Tongue (tissue), 2 donors: ENCODE measurements around the gene CATSPERB. TPM values are rescaled to one million over a fixed set of nuclear protein-coding genes. Genes with fewer than 3 reads are reported as not detected.
A peak's percentile ranks its signal among the peaks of the same experiment; 100 is the strongest.
"Not testable (repeated sequence)": the region's sequence is repeated elsewhere in the genome, so short reads cannot be mapped to it uniquely, and the experiment has no call there.

Experiments
- DNase-seq: peaks from one replicate; pipeline ENCODE4 v3.0.0-alpha.2; 2015
- total RNA-seq: library from RNA; depleted of rRNA; stranded (reverse); fragments of >200 nt; gene quantifications from one replicate; pipeline ENCODE4 v1.2.3, GENCODE V29; 2014

The CATSPERB gene
- total RNA-seq, 1 donor from 2014 or later, result 5.7 TPM

DNA sequence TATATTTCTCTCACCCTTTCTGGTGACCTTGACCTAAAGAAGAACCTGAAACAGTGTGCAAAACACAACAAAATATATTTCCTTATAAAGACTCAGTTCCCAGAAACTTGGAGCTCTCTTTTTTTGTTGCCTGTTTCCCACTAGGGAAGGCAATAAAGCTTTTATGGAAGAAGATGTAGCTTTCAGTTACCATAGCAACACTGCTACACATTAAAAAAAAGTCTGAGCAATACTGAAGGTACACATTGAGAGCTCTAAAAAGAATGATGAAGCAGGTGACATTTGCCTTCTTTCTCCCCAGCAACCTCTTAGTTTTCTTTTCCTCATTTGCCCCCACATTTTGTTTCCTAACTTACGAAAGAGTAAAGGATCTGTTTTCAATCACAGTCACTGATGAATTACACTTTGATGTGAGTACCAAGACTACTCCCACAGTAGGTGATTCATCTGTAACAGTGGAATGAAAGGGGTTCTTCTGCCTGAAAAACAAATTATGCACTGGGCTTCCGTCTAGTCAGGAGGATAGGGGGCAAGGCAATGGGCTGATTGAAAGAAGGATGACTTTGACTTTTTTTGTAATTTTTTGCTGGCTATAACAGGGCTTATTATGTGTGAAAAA, 1.1 kb upstream of the CATSPERB start:
- DNase-seq, result peak; percentile 10

DNA sequence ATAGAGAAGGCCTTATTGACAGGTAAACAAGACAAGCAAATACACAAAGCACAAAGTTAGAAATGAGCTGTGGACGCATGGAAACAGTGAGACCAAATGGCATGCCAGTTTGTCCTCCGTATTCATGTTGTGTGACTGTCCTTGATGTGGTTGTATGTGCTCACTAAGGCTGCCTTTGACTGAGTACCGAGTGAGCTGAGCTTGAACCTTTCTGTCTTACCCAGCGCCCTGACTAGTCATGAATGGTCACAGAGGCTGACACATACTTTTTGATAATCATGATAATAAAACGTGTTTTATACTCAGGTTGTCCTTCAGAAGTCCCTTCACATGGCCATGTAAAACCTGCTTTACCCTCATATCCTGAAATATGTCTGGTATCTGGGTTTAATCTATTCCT, 553 bp upstream of the CATSPERB start:
- DNase-seq, result no peak

DNA sequence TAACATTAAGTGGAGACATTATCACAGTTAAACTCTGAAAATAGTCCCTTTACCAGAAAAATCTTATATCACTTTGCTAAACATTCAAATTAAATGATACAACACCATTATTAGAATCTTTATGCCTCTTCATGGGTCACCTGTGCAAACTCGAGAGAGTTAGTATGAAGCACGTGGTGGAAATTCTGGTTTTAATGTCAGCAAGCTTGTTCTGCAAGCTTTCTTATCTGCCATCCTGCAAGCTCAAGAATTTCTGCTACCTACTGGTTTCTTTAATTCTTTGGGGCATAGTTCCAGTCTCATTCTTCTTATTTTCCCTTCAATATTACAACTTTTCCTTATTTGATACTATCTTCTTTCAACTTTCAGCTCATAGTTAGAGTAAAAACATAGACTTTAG, 868 bp downstream of the CATSPERB start:
- DNase-seq, result no peak

DNA sequence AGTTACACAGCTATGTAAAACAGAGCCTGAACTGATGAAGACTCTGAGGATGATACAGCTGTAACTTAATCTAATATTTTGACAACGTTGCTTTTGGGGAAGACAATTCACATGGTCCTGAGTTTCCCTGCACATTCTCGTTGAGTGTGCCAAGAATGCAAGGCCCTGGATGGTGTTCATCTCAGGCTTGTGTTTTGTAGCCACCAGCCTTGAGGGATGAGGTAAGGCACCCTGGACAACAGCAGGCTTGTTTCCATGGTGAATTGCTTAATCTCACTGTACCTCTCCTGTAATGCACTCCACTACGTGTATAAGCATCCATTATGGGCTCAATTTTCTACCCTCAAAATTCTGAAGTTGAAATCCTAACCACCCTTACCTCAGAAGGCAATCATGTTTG, 2.1 kb downstream of the CATSPERB start:
- no peak for DNase-seq

DNA sequence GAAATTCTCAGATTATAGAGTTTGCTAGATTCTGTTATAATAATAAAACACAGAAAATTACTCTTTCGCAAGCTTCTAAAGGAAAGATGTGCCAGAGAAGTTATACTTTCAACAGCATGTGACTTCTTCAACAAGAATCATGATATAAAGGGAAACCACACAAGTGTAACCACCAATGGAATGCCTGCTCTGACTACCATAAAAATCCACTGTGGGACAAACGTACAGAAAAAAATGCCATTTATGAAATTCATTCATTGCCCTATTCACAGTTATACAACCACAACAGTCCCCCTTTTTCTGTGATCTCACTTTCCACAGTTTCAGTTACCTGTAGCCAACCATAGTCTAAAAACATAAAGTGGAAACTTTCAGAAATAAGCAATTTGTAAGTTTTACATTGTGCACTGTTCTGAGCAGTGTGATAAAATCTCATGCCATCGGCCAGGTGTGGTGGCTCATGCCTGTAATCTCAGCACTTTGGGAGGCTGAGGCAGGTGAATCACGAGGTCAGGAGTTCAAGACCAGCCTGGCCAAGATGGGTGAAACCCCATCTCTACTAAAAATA, 3.2 kb downstream of the CATSPERB start:
- DNase-seq, result no peak

DNA sequence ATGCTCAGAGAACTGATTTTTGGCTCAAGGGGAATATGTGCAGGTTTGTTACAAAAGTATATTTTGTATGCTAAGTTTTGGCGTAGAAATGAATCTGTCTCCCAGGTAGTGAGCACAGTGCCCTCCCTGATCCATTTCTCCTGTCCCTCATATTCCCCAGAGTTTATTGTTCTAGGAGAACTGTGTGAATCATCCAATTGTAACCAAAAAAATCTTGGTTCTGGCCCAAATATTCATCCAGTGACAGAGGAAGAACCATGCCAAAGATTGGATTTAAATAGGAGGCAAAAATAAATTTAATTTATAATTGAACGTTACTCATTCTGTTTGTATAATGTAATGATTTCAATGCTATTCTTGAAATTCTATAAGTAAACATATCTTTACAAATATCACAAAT, 4.8 kb downstream of the CATSPERB start:
- no peak for DNase-seq

DNA sequence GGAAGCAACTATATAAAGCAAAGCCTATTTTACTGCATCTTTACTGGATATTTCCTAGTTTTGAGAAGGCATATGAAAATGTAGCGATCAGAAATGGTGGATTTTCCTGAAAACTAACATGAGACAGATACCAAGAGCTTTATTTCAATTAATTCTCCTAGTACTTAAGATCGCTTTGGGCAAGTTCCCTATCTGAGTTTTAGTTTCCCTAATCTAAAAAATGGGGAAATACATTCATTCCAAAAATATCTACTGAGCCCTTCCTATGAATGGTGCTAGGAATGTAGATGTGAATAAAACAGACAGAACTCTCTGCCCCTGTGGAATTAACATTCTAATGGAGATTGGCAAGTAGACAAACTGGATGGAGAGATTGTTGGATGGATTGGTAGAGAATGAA, 8.4 kb downstream of the CATSPERB start:
- DNase-seq, result no peak

DNA sequence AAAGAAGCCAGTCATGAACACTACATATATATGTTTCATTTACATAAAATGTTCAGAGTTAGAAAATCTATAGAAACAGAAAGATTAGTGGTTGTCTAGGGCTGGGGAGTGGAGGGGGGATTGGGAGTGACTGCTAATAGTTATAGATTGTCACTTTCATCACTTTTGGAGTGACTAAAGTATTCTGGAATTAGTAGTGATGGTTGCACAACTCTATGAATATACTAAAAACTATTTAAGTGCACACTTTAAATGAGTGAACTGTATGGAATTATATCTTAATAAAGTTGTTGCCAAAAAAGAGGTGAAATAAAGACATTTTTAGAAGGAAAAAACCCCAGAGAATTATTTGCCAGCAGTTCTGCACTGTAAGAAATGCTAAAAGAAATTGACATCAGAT, 9.5 kb downstream of the CATSPERB start:
- no peak for DNase-seq

DNA sequence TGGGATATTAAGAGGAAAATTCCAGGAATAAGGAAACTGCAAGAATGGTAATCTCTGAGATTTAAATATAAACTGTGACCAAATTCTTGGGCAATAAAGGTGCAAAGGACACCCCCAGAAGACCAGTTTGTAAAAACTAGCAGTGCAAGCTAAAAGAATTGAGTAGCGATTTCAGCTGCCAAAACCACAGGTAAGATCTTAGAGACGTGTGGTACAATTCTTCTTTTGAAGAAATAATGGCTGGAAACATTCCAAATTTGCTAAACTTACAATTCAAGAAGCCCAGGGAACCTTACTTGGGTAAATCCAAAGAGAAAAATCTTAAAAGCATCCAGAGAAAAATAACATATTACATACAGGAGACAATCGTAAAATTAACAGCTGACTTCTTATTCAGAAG, 12.0 kb downstream of the CATSPERB start:
- no peak for DNase-seq

DNA sequence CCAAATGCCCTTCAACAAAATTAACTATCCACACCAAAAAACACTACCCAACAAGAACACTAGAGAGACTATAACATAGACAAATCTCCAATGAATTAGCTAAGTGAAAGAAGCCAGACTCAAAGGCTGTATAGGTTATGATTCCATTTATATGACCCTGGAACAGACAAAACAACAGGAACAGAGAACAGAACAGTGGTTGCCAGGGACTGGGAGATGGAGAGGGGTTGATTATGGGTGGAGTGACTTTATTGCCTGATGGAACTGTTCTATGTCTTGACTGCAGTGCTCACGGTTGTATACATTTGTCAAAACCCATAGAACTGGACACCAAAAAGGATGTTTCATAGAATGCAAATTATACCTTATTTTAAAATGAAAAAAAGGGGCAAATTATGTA, 14.9 kb downstream of the CATSPERB start:
- DNase-seq, result no peak

DNA sequence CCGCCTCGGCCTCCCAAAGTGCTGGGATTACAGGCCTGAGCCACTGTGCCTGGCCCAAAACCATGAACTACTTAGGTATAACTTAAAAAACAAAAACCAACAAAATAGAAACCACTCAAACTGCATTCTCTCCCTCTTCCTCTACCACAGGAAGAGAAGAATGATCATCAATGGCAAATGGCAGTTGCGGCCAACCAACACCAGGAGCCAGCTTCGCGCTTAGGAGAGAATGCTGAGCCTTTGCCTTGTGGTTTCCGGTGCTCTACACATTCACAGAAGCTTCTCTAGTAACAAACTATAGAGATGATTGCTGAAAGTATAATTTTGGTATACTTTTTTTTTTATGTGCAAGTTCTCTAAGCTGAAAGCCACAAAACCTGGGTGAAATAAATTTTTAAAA, 17.1 kb downstream of the CATSPERB start:
- no peak for DNase-seq

DNA sequence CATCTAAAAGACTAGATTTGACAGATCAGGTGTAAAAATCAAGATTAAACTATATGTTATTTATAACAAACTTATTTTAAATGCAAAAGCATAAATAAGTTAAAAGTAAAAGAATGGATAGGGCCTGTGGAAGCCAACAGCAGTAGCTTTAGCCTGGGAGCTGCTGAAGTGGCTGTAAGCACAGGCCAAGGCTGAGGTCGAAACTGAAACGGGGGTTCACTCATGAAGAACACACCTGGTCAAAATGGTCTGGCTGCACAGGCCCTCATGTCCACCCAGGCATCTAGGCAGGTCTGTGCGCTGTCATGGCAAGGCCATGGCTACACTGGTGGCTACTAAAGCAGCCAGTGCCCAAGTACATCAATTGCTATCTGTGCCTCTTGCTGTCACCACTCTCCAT, 23.1 kb downstream of the CATSPERB start:
- no peak for DNase-seq

DNA sequence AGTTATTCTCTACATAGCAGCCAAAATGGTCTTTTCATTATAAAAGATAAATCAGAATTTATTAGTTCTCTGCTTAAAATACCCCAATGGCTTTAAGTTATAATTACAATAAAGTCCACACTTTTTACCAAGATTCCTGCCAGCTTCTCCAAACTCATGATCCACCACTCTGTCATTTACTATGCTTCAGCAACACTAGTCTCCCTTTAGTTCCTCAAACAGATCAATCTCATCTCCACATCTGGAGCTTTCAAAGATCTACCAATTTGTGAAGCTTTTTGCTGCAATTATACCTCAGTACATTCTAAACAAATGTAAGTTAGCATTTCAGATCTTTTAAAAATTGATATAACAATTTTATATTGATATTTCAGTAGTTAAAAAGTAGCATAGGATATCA, 24.9 kb downstream of the CATSPERB start:
- no peak for DNase-seq

DNA sequence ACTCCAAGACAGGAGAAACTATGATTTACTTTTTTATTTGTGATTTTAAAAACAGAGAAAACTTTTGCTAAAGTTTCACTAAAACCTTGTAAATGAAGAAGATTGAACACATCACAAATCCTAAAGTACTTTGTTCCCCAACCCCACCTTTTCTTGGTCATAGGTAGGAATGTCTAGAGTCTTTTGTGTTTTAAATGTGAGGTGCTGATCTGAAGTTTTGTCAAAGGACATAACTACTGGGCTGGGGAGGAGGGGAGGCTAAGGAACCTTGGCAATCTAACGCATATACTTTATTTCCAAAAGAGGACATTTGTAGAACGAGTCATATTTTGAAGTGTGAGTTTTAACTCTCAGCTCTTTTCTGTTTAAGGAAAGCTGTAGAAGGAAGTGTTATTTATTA, 37.2 kb downstream of the CATSPERB start:
- DNase-seq, result no peak

DNA sequence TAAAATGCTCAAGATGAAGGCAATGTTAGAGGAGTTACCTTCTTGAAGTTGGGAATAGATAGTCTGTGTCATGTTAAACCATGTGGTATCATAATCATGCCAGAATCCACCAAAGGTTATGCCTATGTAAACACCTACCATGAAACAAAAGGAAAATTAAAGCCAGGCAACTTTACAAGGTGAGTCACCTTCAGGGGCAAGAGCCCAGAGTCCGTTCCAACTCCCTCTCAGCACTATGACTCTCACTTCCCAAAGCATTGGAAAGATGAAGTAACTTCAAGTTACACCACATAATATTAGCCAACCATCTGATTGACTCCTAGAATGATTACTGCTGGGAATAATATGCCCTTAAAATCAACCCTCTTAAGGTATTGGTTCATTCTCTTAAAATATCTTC, 38.5 kb downstream of the CATSPERB start:
- no peak for DNase-seq

DNA sequence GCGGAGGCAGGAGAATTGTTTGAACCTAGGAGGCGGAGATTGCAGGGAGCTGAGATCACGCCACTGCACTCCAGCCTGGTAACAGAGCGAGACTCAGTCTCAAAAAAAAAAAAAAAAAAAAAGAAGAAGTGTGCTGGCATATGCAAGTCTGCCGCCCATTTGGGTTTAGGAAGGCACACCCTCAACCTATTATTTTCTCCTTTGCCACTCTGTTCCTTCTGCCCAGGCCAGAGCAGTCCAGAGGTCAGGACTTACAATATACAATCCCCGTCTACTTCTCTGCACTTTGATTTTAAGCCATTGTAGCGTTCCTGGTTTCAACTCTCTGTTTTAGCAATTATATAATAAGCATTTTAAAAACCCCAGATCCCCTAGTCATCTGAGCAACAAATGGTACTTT, 39.8 kb downstream of the CATSPERB start:
- DNase-seq, result no peak

DNA sequence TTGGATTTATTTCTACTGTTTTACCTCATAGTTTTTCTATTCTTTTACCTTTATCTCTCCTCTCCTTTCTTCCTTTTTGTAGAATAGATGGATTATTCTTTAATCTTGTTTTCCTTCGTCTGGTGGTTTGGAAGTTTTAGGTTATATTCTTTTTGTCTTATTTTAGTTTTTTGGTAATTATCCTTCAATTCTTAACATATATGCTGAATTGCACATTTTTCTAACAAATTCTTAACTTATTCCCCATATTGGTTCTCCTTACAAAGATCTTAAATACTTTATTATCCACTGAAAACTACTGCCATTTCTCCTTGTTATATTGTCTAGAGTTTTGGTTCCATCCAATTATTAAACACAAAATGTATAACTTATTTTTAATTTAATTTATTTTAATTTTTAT, 42.3 kb downstream of the CATSPERB start:
- DNase-seq, result no peak

DNA sequence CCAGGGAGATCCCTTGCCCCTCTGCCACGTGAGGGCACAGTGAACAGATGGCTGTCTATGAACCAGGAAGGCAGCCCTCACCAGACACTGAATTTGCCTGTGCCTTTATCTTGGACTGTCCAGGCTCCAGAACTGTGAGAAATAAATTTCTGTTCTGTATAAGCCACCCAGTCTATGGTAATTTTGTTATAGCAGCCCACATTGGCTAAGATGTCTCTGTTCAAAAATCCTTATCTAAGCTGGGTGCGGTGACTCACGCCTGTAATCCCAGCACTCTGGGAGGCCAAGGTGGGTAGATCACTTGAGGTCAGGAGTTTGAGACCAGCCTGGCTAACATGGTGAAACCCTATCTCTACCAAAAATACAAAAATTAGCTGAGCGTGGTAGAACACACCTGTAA, 44.5 kb downstream of the CATSPERB start:
- DNase-seq, result not testable (repeated sequence)

DNA sequence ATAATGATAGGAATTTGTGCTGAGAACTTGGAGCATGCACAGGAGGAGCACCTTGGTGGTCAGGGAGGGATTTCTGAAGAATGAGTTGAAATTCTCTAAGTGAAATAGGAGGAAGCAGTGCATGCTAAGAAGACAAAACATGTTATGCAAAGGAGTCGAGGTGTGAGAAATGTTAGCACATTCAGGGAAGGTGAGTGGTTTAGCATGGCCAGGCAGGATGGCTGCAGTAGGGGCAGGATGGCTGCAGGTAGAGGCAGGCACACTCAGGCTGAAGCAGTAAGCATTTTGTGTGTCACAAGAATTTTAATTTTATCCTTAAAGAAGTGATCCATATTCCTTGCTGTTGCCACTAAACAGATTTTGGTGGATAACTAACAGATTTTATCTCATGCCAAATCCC, 46.3 kb downstream of the CATSPERB start:
- no peak for DNase-seq

DNA sequence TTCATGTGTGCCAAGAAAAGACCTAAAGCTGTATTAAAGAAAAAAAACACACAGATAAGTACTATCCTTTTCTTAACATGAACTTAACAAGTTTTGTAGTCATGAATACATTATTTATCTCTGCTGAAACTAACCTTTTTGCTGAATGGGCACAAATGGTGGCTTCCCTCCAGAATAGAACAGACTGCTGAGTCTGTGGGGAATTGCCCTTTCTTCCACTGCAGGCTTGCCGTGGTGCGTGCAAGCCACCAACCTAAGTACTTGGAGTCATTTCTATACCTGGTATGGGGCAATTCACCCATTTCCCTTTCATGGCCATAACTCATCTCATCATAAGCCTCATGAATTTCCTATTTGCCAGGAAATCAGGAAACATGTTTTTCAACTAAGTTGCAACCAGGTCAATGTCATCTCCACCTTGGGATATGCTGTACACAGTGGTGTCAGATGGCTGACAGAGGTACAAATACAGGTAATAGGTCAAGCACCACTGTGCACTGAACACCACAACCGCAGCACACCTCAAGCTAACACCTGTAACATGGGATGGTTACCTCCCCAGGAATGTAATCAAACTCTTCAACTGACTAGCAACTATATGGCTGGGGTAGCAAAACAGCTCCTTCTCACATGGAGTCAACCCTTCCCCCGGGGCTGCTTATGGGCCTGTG, 49.9 kb downstream of the CATSPERB start:
- DNase-seq, result no peak

DNA sequence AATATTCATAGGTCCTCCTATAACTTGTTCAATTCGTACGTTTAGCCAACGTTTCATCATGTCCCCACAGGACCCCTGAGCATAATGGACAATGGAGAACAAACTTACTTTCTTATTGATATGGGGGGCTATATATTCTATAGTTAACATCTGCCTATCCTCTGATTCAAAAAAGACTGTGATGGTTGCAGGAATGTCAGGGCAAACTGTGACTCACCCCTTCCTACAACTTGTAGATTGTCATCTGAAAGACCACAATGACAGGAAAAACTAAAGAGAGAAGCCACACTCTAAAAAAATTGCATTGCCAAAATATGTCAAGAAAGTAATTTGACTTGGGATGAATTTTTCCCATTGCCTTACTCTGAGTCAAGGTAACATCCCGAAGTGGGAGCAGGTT, 50.8 kb downstream of the CATSPERB start:
- no peak for DNase-seq

DNA sequence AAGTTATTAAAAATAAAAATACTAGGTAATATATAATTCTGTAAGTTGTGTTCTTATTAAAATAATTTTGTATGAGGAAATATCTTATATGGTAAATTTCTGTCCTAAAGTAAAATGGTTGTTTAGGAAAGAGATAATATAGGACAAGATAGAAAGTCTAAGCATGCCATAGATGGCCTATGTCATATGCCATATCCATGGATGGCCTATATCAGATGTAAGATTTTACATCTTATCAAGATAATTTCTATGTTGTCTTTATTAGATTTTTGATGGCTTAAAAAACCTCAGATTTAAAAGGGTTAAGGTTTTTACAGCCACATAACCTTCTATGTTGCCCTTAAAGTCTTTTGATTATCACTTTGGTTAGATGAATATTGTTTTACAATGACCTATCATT, 52.6 kb downstream of the CATSPERB start:
- DNase-seq, result no peak

DNA sequence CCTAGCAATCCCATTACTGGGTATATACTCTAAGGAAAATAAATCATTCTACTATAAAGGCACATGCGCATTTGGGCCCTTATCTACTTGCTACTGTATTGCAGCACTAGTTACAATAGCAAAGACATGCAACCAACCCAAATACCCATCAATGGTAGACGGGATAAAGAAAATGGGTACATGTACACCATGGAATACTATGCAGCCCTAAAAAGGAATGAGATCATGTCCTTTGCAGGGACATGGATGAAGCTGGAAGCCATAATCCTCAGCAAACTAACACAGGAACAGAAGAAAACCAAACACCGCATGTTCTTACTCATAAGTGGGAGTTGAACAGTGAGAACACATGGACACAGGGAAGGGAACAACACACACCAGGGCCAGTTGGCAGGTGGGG, 54.2 kb downstream of the CATSPERB start:
- not testable (repeated sequence) for DNase-seq

DNA sequence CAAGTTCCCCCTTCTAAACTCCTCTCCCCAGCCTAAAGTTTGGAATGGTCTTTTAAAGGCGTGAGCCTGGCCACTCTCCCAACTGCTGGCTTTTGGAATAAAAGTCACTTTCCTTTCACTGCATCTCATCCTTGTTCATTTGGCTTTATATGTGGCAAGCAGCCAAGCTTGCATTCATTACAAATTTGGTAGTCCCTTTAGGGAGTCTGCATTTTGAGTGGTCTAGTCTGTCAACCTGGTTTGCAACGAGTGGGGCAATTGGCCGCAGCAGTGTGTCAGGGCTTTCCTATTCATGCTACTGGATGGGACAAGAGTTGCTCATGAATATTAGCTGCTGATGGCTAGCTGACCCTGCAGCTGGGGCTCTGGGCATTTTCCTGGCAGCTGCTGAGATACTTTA, 57.0 kb downstream of the CATSPERB start:
- peak; percentile 10 for DNase-seq
